H9 (cell line): Measurements from ENCODE around the gene NEB. TPM values are rescaled to one million over a fixed set of nuclear protein-coding genes. Genes with fewer than 3 reads are reported as not detected.

Experiments
- DNase-seq: peaks from one replicate; pipeline ENCODE4 v3.0.0-alpha.2; 2017
- H2AFZ ChIP-seq: one replicate; pipeline ENCODE4 v1.6.1; 2013; ENCODE audit warnings: mild to moderate bottlenecking, low read length, control low read depth, moderate library complexity
- H2AK5ac ChIP-seq: 2 replicates; pipeline ENCODE4 v1.6.1; 2013; ENCODE audit warnings: low read length, control low read depth, mixed read lengths; ENCODE audit not compliant: insufficient read length
- H2BK120ac ChIP-seq: one replicate; pipeline ENCODE4 v1.6.1; 2013; ENCODE audit warnings: low read depth, mild to moderate bottlenecking, low read length, control low read depth, inconsistent platforms; ENCODE audit not compliant: poor library complexity, severe bottlenecking
- H2BK12ac ChIP-seq: 2 replicates; pipeline ENCODE4 v1.6.1; 2013; ENCODE audit warnings: low read length, control low read depth, mixed read lengths, low read depth; ENCODE audit not compliant: insufficient read length
- H2BK15ac ChIP-seq: 2 replicates; pipeline ENCODE4 v1.6.1; 2013; ENCODE audit warnings: low read depth, low read length, control low read depth
- H2BK20ac ChIP-seq: one replicate; pipeline ENCODE4 v1.6.1; 2013; ENCODE audit warnings: low read depth, mild to moderate bottlenecking, low read length, control low read depth, inconsistent platforms; ENCODE audit not compliant: poor library complexity, severe bottlenecking
- H2BK5ac ChIP-seq: 2 replicates; pipeline ENCODE4 v1.6.1; 2013; ENCODE audit warnings: low read length, control low read depth, mixed read lengths; ENCODE audit not compliant: insufficient read length
- H3K14ac ChIP-seq: 2 replicates; pipeline ENCODE4 v1.6.1; 2013; ENCODE audit warnings: low read length, control low read depth; ENCODE audit not compliant: insufficient read depth
- H3K18ac ChIP-seq: 2 replicates; pipeline ENCODE4 v1.6.1; 2013; ENCODE audit warnings: low read depth, mild to moderate bottlenecking, mixed read lengths, low read length, control low read depth; ENCODE audit not compliant: insufficient read length
- H3K23ac ChIP-seq: 2 replicates; pipeline ENCODE4 v1.6.1; 2013; ENCODE audit warnings: low read length, control low read depth, mixed read lengths, low read depth; ENCODE audit not compliant: insufficient read length
- H3K23me2 ChIP-seq: 2 replicates; pipeline ENCODE4 v1.6.1; 2013; ENCODE audit warnings: low read depth, mild to moderate bottlenecking, mixed read lengths, low read length, control low read depth; ENCODE audit not compliant: insufficient read length, poor library complexity, severe bottlenecking
- H3K27ac ChIP-seq: 2 replicates; pipeline ENCODE4 v1.5.1; 2013; ENCODE audit warnings: low read length, control low read depth, mixed read lengths, low read depth; ENCODE audit not compliant: insufficient read length
- H3K27me3 ChIP-seq: 2 replicates; pipeline ENCODE4 v1.6.1; 2013; ENCODE audit warnings: low read length, control low read depth, inconsistent platforms; ENCODE audit not compliant: insufficient read depth
- H3K4ac ChIP-seq: 2 replicates; pipeline ENCODE4 v1.6.1; 2013; ENCODE audit warnings: low read depth, mild to moderate bottlenecking, control low read depth, inconsistent platforms, low read length, moderate library complexity
- H3K4me1 ChIP-seq: 2 replicates; pipeline ENCODE4 v1.6.1; 2013; ENCODE audit warnings: low read length, control low read depth, inconsistent platforms; ENCODE audit not compliant: insufficient read depth
- H3K4me2 ChIP-seq: 2 replicates; pipeline ENCODE4 v1.6.1; 2013; ENCODE audit warnings: low read length, control low read depth, mixed read lengths; ENCODE audit not compliant: insufficient read length, insufficient read depth
- H3K56ac ChIP-seq: 2 replicates; pipeline ENCODE4 v1.6.1; 2013; ENCODE audit warnings: low read depth, mild to moderate bottlenecking, mixed read lengths, low read length, control low read depth; ENCODE audit not compliant: insufficient read length
- H3K79me1 ChIP-seq: 2 replicates; pipeline ENCODE4 v1.6.1; 2013; ENCODE audit warnings: low read depth, mild to moderate bottlenecking, moderate library complexity, low read length, control low read depth, inconsistent platforms; ENCODE audit not compliant: insufficient read depth, poor library complexity, severe bottlenecking
- H3K79me2 ChIP-seq: 2 replicates; pipeline ENCODE4 v1.6.1; 2013; ENCODE audit warnings: low read length, control low read depth, inconsistent platforms; ENCODE audit not compliant: insufficient read depth
- H3K9ac ChIP-seq: 2 replicates; pipeline ENCODE4 v1.6.1; 2013; ENCODE audit warnings: low read length, control low read depth, mixed read lengths; ENCODE audit not compliant: insufficient read length; ENCODE audit errors: extremely low read depth
- H3K9me3 ChIP-seq: one replicate; pipeline ENCODE4 v1.6.1; 2013; ENCODE audit warnings: low read depth, low read length, inconsistent platforms; ENCODE audit not compliant: control insufficient read depth
- H3T11ph ChIP-seq: one replicate; pipeline ENCODE4 v1.6.1; 2013; ENCODE audit warnings: mild to moderate bottlenecking, low read length, control low read depth, inconsistent platforms
- H4K20me1 ChIP-seq: one replicate; pipeline ENCODE4 v1.6.1; 2013; ENCODE audit not compliant: control insufficient read depth, insufficient read length, insufficient read depth
- H4K5ac ChIP-seq: 2 replicates; pipeline ENCODE4 v1.6.1; 2013; ENCODE audit warnings: low read depth, mild to moderate bottlenecking, mixed read lengths, low read length, control low read depth; ENCODE audit not compliant: insufficient read length
- H4K8ac ChIP-seq: replicated peaks from 2 replicates; pipeline ENCODE4 v1.6.1; 2013; ENCODE audit warnings: low read length, control low read depth, mixed read lengths, low read depth; ENCODE audit not compliant: insufficient read length
- H4K91ac ChIP-seq: 2 replicates; pipeline ENCODE4 v1.6.1; 2013; ENCODE audit warnings: low read depth, mild to moderate bottlenecking, moderate library complexity, mixed read lengths, low read length, control low read depth; ENCODE audit not compliant: insufficient read length
- H3K27ac Mint-ChIP-seq, 3 experiments: 2 replicates in 2 of 3; 3 replicates in 1 of 3; pipeline ENCODE4 v1.8.0; 2020 to 2021; ENCODE audit warnings: mixed read lengths in 3 of 3, mild to moderate bottlenecking in 1 of 3, moderate library complexity in 1 of 3
- H3K27me3 Mint-ChIP-seq: 2 replicates; pipeline ENCODE4 v1.8.0; 2021; ENCODE audit warnings: low read depth, mild to moderate bottlenecking, moderate library complexity, mixed read lengths
- H3K36me3 Mint-ChIP-seq, 3 experiments: 2 replicates in 2 of 3; 3 replicates in 1 of 3; pipeline ENCODE4 v1.8.0; 2020 to 2021; ENCODE audit warnings: low read depth in 3 of 3, mixed read lengths in 3 of 3; ENCODE audit not compliant: insufficient read depth in 1 of 3
- H3K4me1 Mint-ChIP-seq, 2 experiments: 2 replicates each; pipeline ENCODE4 v1.8.0; 2020; ENCODE audit warnings: mixed read lengths in 2 of 2
- H3K4me3 Mint-ChIP-seq, 2 experiments: 2 replicates in 1 of 2; 3 replicates in 1 of 2; pipeline ENCODE4 v1.8.0; 2020 to 2021; ENCODE audit warnings: mild to moderate bottlenecking in 2 of 2, mixed read lengths in 2 of 2, moderate library complexity in 1 of 2
- H3K9me3 Mint-ChIP-seq, 2 experiments: 2 replicates in 1 of 2; 3 replicates in 1 of 2; pipeline ENCODE4 v1.8.0; 2020; ENCODE audit warnings: mild to moderate bottlenecking in 2 of 2, mixed read lengths in 2 of 2, moderate library complexity in 1 of 2
- WGBS: extraction: QIAGEN DNeasy Blood & Tissue Kit; methylation state at CpG from one replicate; pipeline ENCODE4 v1.1.7; 2013; ENCODE audit warnings: missing lambda C conversion rate, low lambda C conversion rate, mixed read lengths; ENCODE audit not compliant: insufficient read length; ENCODE audit errors: extremely low coverage; 5-methylcytosine and 5-hydroxymethylcytosine counted together
- total RNA-seq: library from RNA; stranded (reverse); gene quantifications from 2 replicates; pipeline ENCODE4 v1.2.1, GENCODE V29; 2021
- TF ChIP-seq, protein P1 (sequence below): fragments of 200-600 bp; sonication (generic); conservative IDR thresholded peaks from 3 replicates; pipeline ENCODE4 v1.8.0; 2021; ENCODE audit warnings: antibody characterized with exemption, mild to moderate bottlenecking

NEB gene
- total RNA-seq, 1 experiment from 2014 or later = 0.98 TPM

- Histone ChIP-seq H3K9ac (no peak overlapping the region), H4K20me1 (no peaks in the 10 kb centered on the region), H2BK5ac (no peak overlapping the region), H2BK12ac (no peak overlapping the region), H3K18ac (no peak overlapping the region), H3K27me3 (no peaks in the 10 kb centered on the region), H4K8ac (no peak overlapping the region), H3K9me3 (no peaks in the 10 kb centered on the region), H3K4me2 (no peak overlapping the region), H3K14ac (no peak overlapping the region), H2BK20ac (no peak overlapping the region), H3K4me1 (no peaks in the 10 kb centered on the region), H2BK15ac (no peak overlapping the region), H2BK120ac (no peak overlapping the region), H3K4ac (no peak overlapping the region), H3K23me2 (no peaks in the 10 kb centered on the region), H3K79me2 (no peaks in the 10 kb centered on the region), H3K27ac (no peak overlapping the region), H2AK5ac (no peak overlapping the region), H3K56ac (no peak overlapping the region), H3T11ph (no peak overlapping the region), H3K23ac (no peak overlapping the region), H4K5ac (no peak overlapping the region), H4K91ac (no peak overlapping the region), H2AFZ (no peak overlapping the region), H3K79me1 (no peaks in the 10 kb centered on the region)
- no peak overlapping the region for H3K27ac Mint-ChIP-seq
- H3K27me3 Mint-ChIP-seq = no peaks in the 10 kb centered on the region
- TF ChIP-seq, protein P1, sequence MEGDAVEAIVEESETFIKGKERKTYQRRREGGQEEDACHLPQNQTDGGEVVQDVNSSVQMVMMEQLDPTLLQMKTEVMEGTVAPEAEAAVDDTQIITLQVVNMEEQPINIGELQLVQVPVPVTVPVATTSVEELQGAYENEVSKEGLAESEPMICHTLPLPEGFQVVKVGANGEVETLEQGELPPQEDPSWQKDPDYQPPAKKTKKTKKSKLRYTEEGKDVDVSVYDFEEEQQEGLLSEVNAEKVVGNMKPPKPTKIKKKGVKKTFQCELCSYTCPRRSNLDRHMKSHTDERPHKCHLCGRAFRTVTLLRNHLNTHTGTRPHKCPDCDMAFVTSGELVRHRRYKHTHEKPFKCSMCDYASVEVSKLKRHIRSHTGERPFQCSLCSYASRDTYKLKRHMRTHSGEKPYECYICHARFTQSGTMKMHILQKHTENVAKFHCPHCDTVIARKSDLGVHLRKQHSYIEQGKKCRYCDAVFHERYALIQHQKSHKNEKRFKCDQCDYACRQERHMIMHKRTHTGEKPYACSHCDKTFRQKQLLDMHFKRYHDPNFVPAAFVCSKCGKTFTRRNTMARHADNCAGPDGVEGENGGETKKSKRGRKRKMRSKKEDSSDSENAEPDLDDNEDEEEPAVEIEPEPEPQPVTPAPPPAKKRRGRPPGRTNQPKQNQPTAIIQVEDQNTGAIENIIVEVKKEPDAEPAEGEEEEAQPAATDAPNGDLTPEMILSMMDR = no peak
- H3K4me3 Mint-ChIP-seq = no peak overlapping the region
- no peak for DNase-seq
- peaks cover 11 to 12% of the 10 kb centered on the region in 2 experiments for H3K4me1 Mint-ChIP-seq
- no peaks in the 10 kb centered on the region; a peak in 1 of 5 replicates for H3K9me3 Mint-ChIP-seq
- no peaks in the 10 kb centered on the region; a peak in 1 of 7 replicates for H3K36me3 Mint-ChIP-seq
- no CpG with 5 or more reads among the region's 2 CpGs for WGBS
Measured at GRCh38 chr2:151767536-151767935, 33.3 kb upstream of the NEB start.
